NCI-H510A treated with DMSO at 0.1 percent for 48 hours (cell line): ENCODE data around the gene CENATAC.
"Not testable (repeated sequence)": the region's sequence is repeated elsewhere in the genome, so short reads cannot be mapped to it uniquely, and the experiment has no call there.

Experiments
- DNase-seq: peaks from one replicate; lab custom pipeline; 2025; lab: John Stamatoyannopoulos, UW

The CENATAC gene

GRCh38 chr11:118997627-118998387, at the start of gene CENATAC:
Gene CENATAC (plus strand): TSS chr11:118998138. CDS start chr11:118998198, 60 bp downstream.
- DNase-seq: peak; percentile 95

DNA sequence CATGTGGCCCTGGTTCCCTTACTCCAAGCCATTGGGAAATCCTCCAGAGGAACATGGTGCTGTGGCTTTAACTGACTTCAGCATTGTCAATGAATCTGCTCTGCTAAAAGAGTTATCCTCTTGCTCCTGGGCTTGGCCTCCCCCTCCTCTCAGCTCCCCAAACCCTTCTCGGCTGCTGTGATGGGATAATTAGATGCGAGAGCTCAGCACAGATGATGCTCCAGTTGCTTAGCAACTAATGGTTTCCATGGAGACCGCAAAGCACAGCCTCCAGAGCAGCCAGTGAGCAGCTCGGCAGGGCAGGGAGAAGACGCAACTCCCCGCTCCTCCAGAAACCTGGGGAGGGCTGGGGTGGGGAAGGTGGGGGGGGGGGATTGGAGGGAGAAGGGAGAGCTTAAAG, 44.7 kb upstream of the CENATAC start:
- peak; percentile 22 for DNase-seq

DNA sequence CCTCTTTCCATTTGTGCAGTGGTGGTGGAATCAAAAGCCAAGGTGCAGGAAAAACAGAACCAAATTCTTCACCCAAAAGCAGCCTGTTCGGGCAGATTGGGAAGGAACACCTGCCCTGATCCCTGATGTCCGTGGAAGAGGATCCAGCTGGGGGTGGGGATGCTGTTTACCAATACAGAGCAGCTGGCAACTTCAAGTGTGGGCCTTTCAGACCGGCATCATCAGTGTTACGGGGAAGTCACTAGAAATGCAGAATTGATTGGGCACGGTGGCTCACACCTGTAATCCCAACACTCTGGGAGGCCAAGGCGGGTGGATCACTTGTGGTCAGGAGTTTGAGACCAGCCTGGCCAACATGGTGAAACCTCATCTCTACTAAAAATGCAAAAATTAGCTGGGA, 44.0 kb upstream of the CENATAC start:
- peak; percentile 41 for DNase-seq

GRCh38 chr11:118956094-118956846, 41.7 kb upstream of the CENATAC start, which contains the start of gene UPK2:
Gene UPK2 (plus strand): TSS chr11:118956298. CDS start chr11:118956351, 53 bp downstream.
- DNase-seq: peak; percentile 75

DNA sequence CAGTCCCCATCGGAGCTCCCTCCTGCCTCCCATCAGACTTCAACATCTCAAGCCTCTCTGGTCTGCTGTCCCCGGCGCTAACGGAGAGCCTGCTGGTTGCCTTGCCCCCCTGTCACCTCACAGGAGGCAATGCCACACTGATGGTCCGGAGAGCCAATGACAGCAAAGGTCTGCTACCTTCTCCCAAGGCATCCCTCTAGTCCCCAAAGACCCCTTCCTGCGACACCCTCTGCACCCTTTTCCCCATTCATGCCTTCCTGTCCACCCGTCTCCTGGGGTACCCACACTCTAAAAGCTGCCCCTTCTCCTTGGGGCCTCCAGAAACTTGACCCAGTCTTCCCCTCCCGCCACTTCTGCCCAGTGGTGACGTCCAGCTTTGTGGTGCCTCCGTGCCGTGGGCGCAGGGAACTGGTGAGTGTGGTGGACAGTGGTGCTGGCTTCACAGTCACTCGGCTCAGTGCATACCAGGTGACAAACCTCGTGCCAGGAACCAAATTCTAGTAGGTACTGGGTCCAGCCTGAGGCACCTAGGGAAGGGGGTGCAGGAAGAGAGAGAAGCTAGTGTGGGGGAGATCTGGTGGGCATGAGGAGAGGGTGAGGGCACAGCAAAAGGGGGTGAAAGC, 41.0 kb upstream of the CENATAC start:
- no peak for DNase-seq

- DNase-seq: no peak
Measured at GRCh38 chr11:118957549-118957948, 40.4 kb upstream of the CENATAC start.

- no peak for DNase-seq
Measured at GRCh38 chr11:118957968-118958367, 40.0 kb upstream of the CENATAC start.

- no peak for DNase-seq
Measured at GRCh38 chr11:118958577-118958976, 39.4 kb upstream of the CENATAC start.

DNA sequence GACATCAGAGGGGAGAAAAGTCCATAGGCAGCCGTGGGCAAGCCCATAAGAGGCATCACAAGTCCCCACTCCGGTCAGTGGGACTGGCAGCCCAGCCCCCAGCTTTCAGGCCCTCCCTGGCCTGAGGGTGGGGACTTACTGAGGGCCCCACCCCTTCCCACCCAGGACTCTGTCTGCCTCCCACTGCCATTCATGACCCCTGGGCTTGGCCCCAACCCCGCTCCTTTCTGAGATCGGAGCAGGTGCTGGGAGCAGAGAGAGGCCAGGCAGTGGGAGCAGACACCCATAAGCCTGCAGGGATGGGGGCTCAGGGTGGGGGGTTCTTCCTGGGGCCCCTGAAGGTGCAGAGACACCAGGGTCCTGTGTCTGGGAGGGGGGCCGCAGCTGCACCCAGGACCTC, 36.7 kb upstream of the CENATAC start:
- DNase-seq: no peak

DNA sequence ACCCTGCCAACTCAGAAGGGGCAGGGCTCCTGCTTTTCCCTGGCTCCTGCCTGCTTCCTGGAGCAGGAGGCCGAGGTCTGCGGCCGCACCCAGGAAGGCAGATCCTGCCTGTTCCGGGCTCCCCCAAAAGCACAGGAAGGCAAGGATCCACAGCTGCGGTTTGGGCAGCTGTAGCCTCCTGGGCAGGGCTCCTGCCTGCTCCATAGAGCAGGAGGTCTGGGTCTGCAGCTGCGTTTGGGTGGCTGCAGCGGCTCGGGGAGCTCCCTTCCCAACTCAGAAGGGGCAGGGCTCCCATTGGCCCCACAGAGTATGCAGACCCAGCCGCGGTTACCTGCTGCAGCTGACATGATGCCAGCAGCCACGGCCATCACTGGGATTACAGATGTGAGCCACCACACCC, 36.3 kb upstream of the CENATAC start:
- DNase-seq: no peak

- not testable (repeated sequence) for DNase-seq
Measured at GRCh38 chr11:118969508-118969907, 28.4 kb upstream of the CENATAC start.

GRCh38 chr11:118971646-118972045, 26.3 kb upstream of the CENATAC start, which contains the start of gene FOXR1:
Gene FOXR1 (plus strand): TSS chr11:118971761. CDS start chr11:118971932, 171 bp downstream.
- no peak for DNase-seq

DNA sequence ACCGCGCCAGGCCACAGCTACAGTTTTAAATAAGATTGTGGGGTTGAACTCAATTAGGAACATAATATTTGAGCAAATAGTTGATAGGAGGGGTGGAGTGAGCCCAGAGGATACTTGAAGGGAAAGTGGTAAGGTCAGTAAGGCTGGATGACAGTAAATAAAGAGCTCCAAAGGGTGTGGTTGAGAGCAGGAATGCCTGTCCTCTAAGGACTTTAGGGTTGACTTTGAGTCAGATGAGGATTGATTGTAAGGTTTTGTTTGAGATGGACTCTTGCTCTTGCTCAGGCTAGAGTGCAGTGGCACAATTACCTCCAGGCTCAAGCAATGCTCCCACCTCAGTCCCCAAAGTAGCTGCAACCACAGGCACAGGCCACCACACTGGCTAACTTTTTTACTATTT, 24.0 kb upstream of the CENATAC start:
- DNase-seq: no peak

- peak; percentile 69 for DNase-seq
Measured at GRCh38 chr11:118975771-118976709, 21.9 kb upstream of the CENATAC start.

GRCh38 chr11:118979434-118979833, 18.5 kb upstream of the CENATAC start:
- DNase-seq: no peak

DNA sequence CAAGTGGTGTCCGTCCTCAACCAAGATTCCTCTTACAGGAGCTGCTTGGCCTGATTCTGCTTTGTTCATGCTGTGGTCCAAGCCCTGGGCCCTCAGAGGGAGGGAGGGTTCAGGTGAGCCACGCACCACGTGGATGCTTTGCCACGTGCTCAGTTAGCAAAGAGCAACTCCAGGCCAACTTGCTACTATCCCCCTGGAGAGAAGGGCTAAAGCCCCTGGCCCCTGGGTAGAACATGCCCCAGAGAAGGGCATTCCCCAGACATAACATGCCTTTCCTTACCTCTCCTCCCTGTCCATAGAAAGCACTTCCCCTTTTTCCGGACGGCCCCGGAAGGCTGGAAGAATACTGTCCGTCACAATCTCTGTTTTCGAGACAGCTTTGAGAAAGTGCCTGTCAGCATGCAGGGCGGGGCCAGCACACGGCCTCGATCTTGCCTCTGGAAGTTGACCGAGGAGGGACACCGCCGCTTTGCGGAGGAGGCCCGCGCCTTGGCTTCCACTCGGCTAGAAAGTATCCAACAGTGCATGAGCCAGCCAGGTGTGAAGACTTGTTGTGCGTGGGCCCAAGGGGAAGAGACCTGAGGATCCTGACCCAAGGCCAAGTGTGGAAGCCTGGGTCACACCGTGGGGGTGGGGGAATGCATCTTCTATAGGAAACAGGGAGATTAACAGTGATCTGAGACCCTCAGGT, 17.6 kb upstream of the CENATAC start:
- no peak for DNase-seq

- not testable (repeated sequence) for DNase-seq
Measured at GRCh38 chr11:118984337-118984736, 13.6 kb upstream of the CENATAC start.

- DNase-seq: no peak
Measured at GRCh38 chr11:118984825-118985224, 13.1 kb upstream of the CENATAC start.

DNA sequence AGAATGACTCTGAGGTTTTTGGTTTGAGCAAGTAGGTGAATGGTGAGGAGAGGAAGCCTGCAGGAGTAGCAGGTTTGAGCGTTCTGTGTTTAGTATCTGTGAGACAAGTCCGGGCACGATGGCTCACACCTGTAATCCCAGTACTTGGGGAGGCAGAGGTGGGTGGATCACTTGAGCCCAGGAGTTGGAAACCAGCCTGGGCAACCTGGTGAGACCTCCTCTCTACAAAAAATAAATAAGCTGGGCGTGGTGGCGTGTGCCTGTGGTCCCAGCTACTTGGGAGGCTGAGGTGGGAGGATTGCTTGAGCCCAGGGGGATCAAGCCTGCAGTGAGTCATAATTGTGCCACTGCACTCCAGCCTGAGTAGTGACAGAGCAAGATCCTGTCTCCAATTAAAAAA, 9.7 kb upstream of the CENATAC start:
- peak; percentile 76 for DNase-seq

DNA sequence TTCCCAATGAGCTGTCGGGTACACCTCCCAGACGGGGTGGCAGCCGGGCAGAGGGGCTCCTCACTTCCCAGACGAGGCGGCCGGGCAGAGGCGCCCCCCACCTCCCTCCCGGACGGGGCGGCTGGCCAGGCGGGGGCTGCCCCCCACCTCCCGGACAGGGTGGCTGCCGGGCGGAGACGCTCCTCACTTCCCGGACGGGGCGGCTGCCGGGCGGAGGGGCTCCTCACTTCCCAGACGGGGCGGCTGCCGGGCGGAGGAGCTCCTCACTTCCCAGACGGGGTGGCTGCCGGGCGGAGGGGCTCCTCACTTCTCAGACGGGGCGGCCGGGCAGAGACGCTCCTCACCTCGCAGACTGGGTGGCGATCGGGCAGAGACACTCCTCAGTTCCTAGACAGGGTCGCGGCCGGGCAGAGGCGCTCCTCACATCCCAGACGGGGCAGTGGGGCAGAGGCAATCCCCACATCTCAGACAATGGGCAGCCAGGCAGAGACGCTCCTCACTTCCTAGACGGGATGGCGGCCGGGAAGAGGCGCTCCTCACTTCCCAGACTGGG, 6.4 kb upstream of the CENATAC start:
- not testable (repeated sequence) for DNase-seq
